Urothelium cell line (cell line): ENCODE data around the gene SMIM7.

Experiments used
- DNase-seq: peaks from one replicate; pipeline ENCODE4 v3.0.0; 2011; ENCODE audit warnings: low spot score, mixed read lengths
- FAIRE-seq: peaks from 2 replicates; lab custom pipeline; 2011; peaks lifted over from hg19 to GRCh38; lab: Jason Lieb, UNC

Gene SMIM7

GRCh38 chr19:16599655-16600346, 60.1 kb downstream of the SMIM7 start:
- no peak for FAIRE-seq
- DNase-seq: no peak

- no peak for FAIRE-seq
Observed at GRCh38 chr19:16598848-16599247, 61.1 kb downstream of the SMIM7 start.

GRCh38 chr19:16596399-16596798, 63.5 kb downstream of the SMIM7 start:
- no peak for DNase-seq
- no peak for FAIRE-seq

More at GRCh38 chr19:16598848-16599247, 61.1 kb downstream of the SMIM7 start:
- DNase-seq: no peak
